Fibroblast of lung (primary cell): ENCODE data around the gene WSCD1. TPM values are rescaled to one million over a fixed set of nuclear protein-coding genes. Genes with fewer than 3 reads are reported as not detected.
A peak's percentile ranks its signal among the peaks of the same experiment; 100 is the strongest.

Experiments used
- DNase-seq, 2 donors: peaks; one replicate each; pipeline versions ENCODE4 v3.0.0 to v3.0.0-alpha.2; 2010; ENCODE audit warnings: low read depth in 2 of 2
- H2AFZ ChIP-seq: 2 replicates; pipeline ENCODE4 v1.5.1; 2012; ENCODE audit warnings: low read length, control low read depth, inconsistent platforms
- H3K27ac ChIP-seq: 2 replicates; pipeline ENCODE4 v1.5.1; 2011; ENCODE audit warnings: low read length, control low read depth; ENCODE audit not compliant: insufficient read depth
- H3K27me3 ChIP-seq: 2 replicates; pipeline ENCODE4 v1.5.1; 2011; ENCODE audit warnings: mild to moderate bottlenecking, low read length; ENCODE audit not compliant: control insufficient read depth, insufficient read depth
- H3K36me3 ChIP-seq: 2 replicates; pipeline ENCODE4 v1.5.1; 2011; ENCODE audit warnings: low read length; ENCODE audit not compliant: control insufficient read depth, insufficient read depth
- H3K4me1 ChIP-seq: 2 replicates; pipeline ENCODE4 v1.5.1; 2011; ENCODE audit warnings: low read length; ENCODE audit not compliant: control insufficient read depth, insufficient read depth; ENCODE audit errors: extremely low read depth
- H3K4me2 ChIP-seq: 2 replicates; pipeline ENCODE4 v1.5.1; 2011; ENCODE audit warnings: low read length, control low read depth; ENCODE audit not compliant: insufficient read depth; ENCODE audit errors: extremely low read depth
- H3K4me3 ChIP-seq, 4 experiments: fragments of 200-600 bp in 1 of 4; sonication (generic) in 1 of 4; replicated peaks in 1 of 4; 2 replicates each; pipeline ENCODE4 v1.5.1; 2011 to 2016; ENCODE audit warnings: low read length in 4 of 4, low read depth in 3 of 4, mild to moderate bottlenecking in 3 of 4, control low read depth in 2 of 4, inconsistent platforms in 1 of 4, mixed read lengths in 1 of 4; ENCODE audit not compliant: insufficient read depth in 1 of 4; ENCODE audit errors: control extremely low read depth in 1 of 4
- H3K79me2 ChIP-seq: 2 replicates; pipeline ENCODE4 v1.5.1; 2012; ENCODE audit warnings: mild to moderate bottlenecking, low read length, inconsistent platforms; ENCODE audit not compliant: control insufficient read depth, insufficient read depth
- H3K9ac ChIP-seq: 2 replicates; pipeline ENCODE4 v1.5.1; 2011; ENCODE audit warnings: mild to moderate bottlenecking, low read length, control low read depth; ENCODE audit not compliant: insufficient read depth
- H3K9me3 ChIP-seq: 2 replicates; pipeline ENCODE4 v1.5.1; 2012; ENCODE audit warnings: low read depth, low read length; ENCODE audit not compliant: control insufficient read depth, insufficient read depth
- H4K20me1 ChIP-seq: 2 replicates; pipeline ENCODE4 v1.5.1; 2011; ENCODE audit warnings: low read length; ENCODE audit not compliant: control insufficient read depth, insufficient read depth; ENCODE audit errors: extremely low read depth
- EZH2 ChIP-seq: IDR thresholded peaks from 2 replicates; pipeline ENCODE4 v1.5.1; 2012; ENCODE audit warnings: low read length, control low read depth, mild to moderate bottlenecking; ENCODE audit errors: missing control alignments
- polyA plus RNA-seq, 2 donors: library from polyadenylated mRNA; depleted of rRNA in 1 of 2; stranded (reverse) in 1 of 2; unstranded in 1 of 2; fragments of >200 nt; gene quantifications; 2 replicates each; pipeline ENCODE4 v1.2.1, GENCODE V29; 2011 to 2012; ENCODE audit warnings: missing spikeins in 1 of 2
- total RNA-seq: library from RNA; depleted of rRNA; stranded (reverse); fragments of >200 nt; gene quantifications from 2 replicates; pipeline ENCODE4 v1.2.1, GENCODE V29; 2014
- TF ChIP-seq, protein P1 (sequence below), 2 donors: IDR thresholded peaks in 1 of 2; conservative IDR thresholded peaks in 1 of 2; 1 replicate in 1 of 2; 2 replicates in 1 of 2; pipeline ENCODE4 v1.5.1; 2011 to 2012; ENCODE audit warnings: low read length in 2 of 2, control low read depth in 1 of 2, inconsistent platforms in 1 of 2, low read depth in 1 of 2, mild to moderate bottlenecking in 1 of 2

WSCD1 gene
- total and polyA plus RNA-seq, 2 donors (not counting 1 experiment from before 2014, with no cell fraction given) = 0.56 to 0.83 TPM

DNA sequence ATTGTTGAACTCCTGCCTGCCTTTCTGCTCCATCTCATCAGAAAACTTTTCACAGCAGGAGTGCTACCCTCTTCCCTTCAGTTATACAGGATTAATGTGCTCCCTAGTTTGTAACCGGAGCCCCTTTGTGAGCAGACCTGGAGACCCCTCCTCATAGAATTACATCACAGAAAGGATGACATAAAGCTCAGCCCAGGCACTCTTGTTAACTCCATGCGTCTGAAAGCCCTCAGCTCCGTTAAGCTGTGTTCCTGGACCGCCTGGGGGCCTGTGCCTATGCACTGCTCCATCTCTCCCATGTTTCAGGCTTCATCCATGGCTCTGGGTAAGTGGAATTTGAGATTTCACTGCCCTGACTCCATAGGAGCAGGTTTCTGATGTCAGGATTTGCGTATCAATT is 7.6 kb downstream of the WSCD1 start:
- H3K27me3 ChIP-seq = no peaks in the 10 kb centered on the region
- no peak overlapping the region for H3K9ac ChIP-seq
- TF ChIP-seq, protein P1, sequence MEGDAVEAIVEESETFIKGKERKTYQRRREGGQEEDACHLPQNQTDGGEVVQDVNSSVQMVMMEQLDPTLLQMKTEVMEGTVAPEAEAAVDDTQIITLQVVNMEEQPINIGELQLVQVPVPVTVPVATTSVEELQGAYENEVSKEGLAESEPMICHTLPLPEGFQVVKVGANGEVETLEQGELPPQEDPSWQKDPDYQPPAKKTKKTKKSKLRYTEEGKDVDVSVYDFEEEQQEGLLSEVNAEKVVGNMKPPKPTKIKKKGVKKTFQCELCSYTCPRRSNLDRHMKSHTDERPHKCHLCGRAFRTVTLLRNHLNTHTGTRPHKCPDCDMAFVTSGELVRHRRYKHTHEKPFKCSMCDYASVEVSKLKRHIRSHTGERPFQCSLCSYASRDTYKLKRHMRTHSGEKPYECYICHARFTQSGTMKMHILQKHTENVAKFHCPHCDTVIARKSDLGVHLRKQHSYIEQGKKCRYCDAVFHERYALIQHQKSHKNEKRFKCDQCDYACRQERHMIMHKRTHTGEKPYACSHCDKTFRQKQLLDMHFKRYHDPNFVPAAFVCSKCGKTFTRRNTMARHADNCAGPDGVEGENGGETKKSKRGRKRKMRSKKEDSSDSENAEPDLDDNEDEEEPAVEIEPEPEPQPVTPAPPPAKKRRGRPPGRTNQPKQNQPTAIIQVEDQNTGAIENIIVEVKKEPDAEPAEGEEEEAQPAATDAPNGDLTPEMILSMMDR (conservative IDR thresholded peaks at IDR 0.05 in 1 of 2, IDR thresholded peaks at IDR 0.05 in 1 of 2; ENCODE audit: low read depth in 1 of 2, low read length in 2 of 2) = no peak
- TF ChIP-seq EZH2 = no peak
- no peak overlapping the region for H3K4me3 ChIP-seq
- no peaks in the 10 kb centered on the region for H3K36me3 ChIP-seq
- H3K79me2 ChIP-seq = no peaks in the 10 kb centered on the region
- no peak overlapping the region for H3K27ac ChIP-seq
- H4K20me1 ChIP-seq = no peaks in the 10 kb centered on the region
- DNase-seq = no peak
- H3K4me1 ChIP-seq = no peaks in the 10 kb centered on the region
- no peak overlapping the region for H2AFZ ChIP-seq
- no peak overlapping the region for H3K4me2 ChIP-seq
- H3K9me3 ChIP-seq = no peaks in the 10 kb centered on the region

DNA sequence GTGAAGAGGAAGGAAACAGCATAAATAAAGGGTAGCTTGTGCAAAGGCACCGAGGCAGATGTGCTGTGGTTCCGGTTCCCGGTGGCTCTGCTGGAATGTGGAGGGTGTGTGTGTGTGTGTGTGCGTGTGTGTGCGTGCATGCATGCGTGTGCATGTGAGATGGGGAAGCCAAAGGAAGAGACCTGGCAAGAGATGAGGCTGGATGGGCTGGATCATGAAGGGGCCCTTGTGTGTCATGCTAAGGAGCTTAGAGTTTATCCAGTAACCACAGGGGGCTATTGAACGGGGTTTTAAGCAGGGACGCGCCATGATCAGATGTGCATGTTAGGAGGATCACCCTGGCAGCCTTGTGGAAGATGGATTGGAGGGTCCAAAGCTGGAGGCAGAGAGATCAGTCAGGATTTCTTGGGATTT is 8.3 kb downstream of the WSCD1 start:
- no peak overlapping the region for H3K4me3 ChIP-seq
- H4K20me1 ChIP-seq = no peaks in the 10 kb centered on the region
- no peak for DNase-seq
- no peaks in the 10 kb centered on the region for H3K79me2 ChIP-seq
- no peak for TF ChIP-seq EZH2
- TF ChIP-seq, protein P1 (conservative IDR thresholded peaks at IDR 0.05 in 1 of 2, IDR thresholded peaks at IDR 0.05 in 1 of 2; ENCODE audit: low read depth in 1 of 2, low read length in 2 of 2) = no peak
- H3K36me3 ChIP-seq = no peaks in the 10 kb centered on the region
- no peaks in the 10 kb centered on the region for H3K9me3 ChIP-seq
- no peaks in the 10 kb centered on the region for H3K27me3 ChIP-seq
- H3K27ac ChIP-seq = no peak overlapping the region
- no peaks in the 10 kb centered on the region for H3K4me1 ChIP-seq
- H3K4me2 ChIP-seq = no peak overlapping the region
- H3K9ac ChIP-seq = no peak overlapping the region
- no peak overlapping the region for H2AFZ ChIP-seq

DNA sequence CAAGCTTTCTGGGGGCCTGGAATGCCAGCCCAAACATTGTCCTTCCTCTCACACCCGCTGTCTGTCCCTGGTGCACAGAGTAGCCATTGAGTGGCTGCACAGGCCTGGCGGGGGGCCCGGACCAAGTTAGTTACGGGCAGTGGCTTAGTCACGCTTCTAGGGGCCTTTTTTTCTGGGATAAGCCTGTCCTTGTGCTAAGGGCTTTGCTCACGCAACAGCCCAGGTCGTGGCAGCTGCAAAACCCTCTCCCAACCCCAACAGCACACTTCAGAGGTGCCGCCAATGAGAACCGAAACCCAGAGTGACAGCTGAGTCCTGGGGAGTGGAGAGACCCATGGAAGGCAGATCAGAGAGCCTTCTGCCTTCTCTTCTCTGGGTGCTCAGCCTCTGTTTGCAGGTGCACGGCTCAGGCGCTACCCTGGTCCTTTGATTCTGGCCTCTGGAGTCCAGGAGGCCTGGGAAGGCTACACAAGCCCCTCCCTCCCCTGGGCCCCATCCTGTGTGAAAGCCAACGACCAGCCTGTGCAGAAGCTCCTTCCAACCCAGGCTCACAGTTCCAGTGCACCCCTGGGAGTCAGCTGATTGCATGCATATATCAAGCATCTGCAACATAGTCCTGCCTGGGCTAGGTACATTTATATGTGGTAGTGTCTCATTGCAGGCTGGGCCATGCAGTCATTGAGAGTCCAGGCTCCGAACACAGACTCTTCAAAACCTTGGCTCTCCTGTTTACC is 9.1 kb downstream of the WSCD1 start:
- H2AFZ ChIP-seq = no peak overlapping the region
- no peaks in the 10 kb centered on the region for H3K79me2 ChIP-seq
- H3K4me3 ChIP-seq = no peak overlapping the region
- no peak overlapping the region for H3K9ac ChIP-seq
- H3K36me3 ChIP-seq = no peaks in the 10 kb centered on the region
- H3K4me2 ChIP-seq = no peak overlapping the region
- no peaks in the 10 kb centered on the region for H4K20me1 ChIP-seq
- no peaks in the 10 kb centered on the region for H3K4me1 ChIP-seq
- DNase-seq = peak in 1 of 2 donors; percentile 33
- H3K27me3 ChIP-seq = no peaks in the 10 kb centered on the region
- H3K9me3 ChIP-seq = no peaks in the 10 kb centered on the region
- no peak overlapping the region for H3K27ac ChIP-seq
- TF ChIP-seq, protein P1 (conservative IDR thresholded peaks at IDR 0.05 in 1 of 2, IDR thresholded peaks at IDR 0.05 in 1 of 2; ENCODE audit: low read depth in 1 of 2, low read length in 2 of 2) = no peak
- TF ChIP-seq EZH2 = no peak
